GM12892 (cell line): ENCODE data around the gene RNU2-1.
"Not testable (repeated sequence)": the region's sequence is repeated elsewhere in the genome, so short reads cannot be mapped to it uniquely, and the experiment has no call there.

ENCODE experiments used
- POLR2AphosphoS5 ChIP-seq: IDR thresholded peaks from 2 replicates; pipeline ENCODE4 v1.6.1; 2011; ENCODE audit warnings: low read depth, low read length, control low read depth
- TAF1 ChIP-seq: IDR thresholded peaks from 2 replicates; pipeline ENCODE4 v1.6.1; 2011; ENCODE audit warnings: low read depth, mild to moderate bottlenecking, control low read depth, low read length, borderline replicate concordance

DNA sequence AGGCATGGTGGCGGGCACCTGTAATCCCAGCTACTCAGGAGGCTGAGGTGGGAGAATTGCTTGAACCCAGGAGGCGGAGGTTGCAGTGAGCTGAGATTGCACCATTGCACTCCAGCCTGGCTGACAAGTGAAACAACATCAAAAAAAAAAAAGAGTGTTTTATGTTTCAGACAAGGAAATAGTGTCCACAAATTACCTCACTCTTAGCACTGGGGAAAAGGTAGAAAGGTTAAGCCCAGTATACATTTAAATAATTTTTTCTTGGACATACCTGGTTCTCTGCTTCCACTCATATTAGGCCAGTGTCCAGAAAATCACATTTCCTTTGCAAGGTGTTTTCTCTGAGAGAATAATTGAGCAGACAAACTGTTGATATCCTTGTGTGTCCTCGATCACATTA is 30.8 kb downstream of the RNU2-1 start:
- TF ChIP-seq POLR2AphosphoS5, TAF1: not testable (repeated sequence)
